ENCODE data around the gene HMGN2. TPM values are rescaled to one million over a fixed set of nuclear protein-coding genes. Genes with fewer than 3 reads are reported as not detected.

HMGN2 gene
- total RNA-seq, 1 donor from 2014 or later: 412 TPM

Other genes with a start within 250 kb of the HMGN2 start
- gene CEP85, start 238.2 kb upstream of the HMGN2 start, total RNA-seq: 15.1 TPM
- gene SH3BGRL3, start 192.4 kb upstream of the HMGN2 start, total RNA-seq: 16.0 TPM
- 8.2 TPM for gene UBXN11, start 165.8 kb upstream of the HMGN2 start, total RNA-seq
- 2.8 TPM for gene CD52, start 154.5 kb upstream of the HMGN2 start, total RNA-seq
- 15.4 TPM for gene CRYBG2, start 118.3 kb upstream of the HMGN2 start, total RNA-seq
- gene ZNF683, start 99.7 kb upstream of the HMGN2 start, total RNA-seq: not detected
- not detected for gene LIN28A, start 61.6 kb upstream of the HMGN2 start, total RNA-seq
- 25.0 TPM for gene DHDDS, start 40.1 kb upstream of the HMGN2 start, total RNA-seq
- gene RPS6KA1, start 57.3 kb downstream of the HMGN2 start, total RNA-seq: 15.7 TPM
- gene ARID1A, start 223.6 kb downstream of the HMGN2 start, total RNA-seq: 50.4 TPM